M059J (cell line): ENCODE measurements around the gene GALNT2. TPM values are rescaled to one million over a fixed set of nuclear protein-coding genes. Genes with fewer than 3 reads are reported as not detected.

Experiments used
- DNase-seq: peaks from one replicate; pipeline ENCODE4 v3.0.0-alpha.2; 2012; ENCODE audit warnings: low read depth
- total RNA-seq: library from RNA; depleted of rRNA; stranded (reverse); fragments of >200 nt; shearing (Covaris generic); gene quantifications from 2 replicates; pipeline ENCODE4 v1.2.3, GENCODE V29; 2014

Gene GALNT2
- total RNA-seq, 1 experiment from 2014 or later, result 65.1 TPM

GRCh38 chr1:230293390-230293700 is 226.3 kb downstream of the GALNT2 start:
- no peak for DNase-seq

DNA sequence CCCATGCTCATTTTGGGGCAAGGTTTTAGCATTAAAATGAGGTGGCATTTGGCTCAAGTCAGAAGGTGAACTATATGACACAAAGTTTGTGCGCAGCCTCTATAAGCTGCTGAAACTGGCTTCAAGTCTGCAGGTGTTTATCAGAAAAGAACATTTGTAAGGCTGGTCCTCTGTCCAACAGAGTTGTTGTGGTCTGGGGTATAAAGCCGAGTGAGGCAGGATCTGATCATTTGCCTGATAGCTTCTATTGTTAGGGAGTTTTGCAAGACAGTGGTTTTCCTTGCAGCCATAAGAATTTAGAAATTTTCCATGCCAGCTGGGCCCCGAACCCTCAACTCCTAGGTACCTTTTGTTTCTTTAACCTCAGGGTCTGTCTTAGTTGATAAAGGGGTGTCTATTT is 228.3 kb downstream of the GALNT2 start:
- DNase-seq, result no peak

- DNase-seq, result no peak
Measured at GRCh38 chr1:230299191-230300006, 232.4 kb downstream of the GALNT2 start.

DNA sequence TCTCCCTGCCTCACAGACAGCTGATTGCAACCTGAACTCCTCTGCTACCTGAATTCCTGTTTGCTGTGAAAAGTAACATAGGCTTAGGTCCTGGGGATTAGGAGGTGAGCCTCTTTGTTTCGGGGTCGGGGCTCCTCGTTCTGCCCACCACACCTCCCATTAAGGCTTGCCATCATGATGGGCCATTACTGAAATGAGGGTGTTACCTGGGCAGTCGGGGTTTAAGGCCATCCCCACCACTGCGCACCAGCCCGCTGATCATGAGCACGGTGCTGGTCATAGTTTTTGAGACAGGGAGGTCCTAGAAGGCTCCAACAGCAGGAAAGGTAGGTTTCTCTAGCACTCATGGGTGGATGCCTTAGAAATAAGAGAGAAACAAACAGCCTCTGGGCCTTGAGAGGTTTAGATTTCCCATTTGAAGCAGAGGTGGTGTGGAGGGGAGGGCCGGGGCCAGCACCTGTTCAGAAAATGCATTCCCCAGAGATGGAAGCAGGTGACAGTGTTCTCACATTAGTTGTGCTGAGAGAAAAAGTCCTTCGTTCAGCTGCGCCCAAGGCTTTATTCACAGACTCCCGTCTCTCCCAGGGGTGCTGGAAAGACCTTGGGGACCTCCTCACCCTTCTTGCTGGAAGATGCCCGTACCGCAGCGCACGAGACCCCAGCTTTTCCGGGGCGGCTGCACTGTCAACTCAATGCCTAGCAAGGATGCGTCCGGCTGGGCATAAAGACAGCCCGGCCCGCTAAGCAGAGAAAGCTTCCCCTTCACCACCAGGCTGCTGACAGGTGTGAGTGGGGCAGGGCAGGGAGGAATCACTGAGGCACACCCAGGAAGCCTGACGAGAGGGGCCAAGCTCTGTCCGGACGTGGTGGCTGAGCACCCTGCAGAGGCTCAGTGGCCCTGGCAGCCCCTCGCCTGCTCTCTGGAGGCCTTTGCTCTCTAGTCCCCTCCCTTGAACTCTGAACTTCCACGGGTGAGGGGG is 233.6 kb downstream of the GALNT2 start:
- DNase-seq, result no peak

DNA sequence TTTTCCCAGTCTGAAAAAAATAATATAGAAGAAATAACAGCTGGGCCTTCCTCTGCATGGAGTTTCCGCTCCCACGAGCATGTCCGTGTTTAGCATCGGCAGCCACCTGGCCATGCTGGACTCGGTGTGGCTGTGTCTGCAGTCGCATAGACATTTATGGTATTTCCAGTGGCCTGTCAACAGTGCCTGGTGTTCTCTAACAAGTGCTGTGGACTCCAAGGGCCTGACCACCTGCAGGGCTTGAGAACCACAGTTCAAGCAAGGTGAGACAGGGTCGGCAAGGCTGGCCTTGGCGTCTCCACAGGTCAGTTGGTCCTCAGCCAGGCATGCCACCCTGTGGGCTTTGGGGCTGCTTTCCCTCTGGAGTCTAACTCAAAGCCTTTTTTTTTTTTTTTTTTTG is 234.3 kb downstream of the GALNT2 start:
- DNase-seq, result no peak

- no peak for DNase-seq
Measured at GRCh38 chr1:230301822-230302221, 234.8 kb downstream of the GALNT2 start.

DNA sequence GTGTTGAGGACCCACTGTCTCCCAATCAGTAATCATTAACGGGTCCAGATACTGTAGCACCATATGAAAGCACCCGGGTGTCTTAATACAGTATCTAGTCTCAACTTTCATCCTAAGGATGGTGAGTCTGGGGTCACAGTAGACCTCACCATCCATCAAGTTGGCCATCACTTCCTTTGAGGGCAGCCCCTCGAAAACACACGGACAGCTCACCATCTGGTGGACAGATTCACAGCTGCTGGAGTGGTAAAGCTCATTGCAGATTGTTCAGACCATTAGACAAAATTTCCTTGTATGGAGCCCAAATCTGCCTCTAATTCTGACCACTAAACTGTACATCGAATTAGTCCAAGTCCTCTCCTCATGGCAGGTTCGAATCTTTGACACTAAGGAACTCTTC is 236.0 kb downstream of the GALNT2 start:
- no peak for DNase-seq

- DNase-seq, result peak; percentile 76
Measured at GRCh38 chr1:230303822-230304221, 236.8 kb downstream of the GALNT2 start.

DNA sequence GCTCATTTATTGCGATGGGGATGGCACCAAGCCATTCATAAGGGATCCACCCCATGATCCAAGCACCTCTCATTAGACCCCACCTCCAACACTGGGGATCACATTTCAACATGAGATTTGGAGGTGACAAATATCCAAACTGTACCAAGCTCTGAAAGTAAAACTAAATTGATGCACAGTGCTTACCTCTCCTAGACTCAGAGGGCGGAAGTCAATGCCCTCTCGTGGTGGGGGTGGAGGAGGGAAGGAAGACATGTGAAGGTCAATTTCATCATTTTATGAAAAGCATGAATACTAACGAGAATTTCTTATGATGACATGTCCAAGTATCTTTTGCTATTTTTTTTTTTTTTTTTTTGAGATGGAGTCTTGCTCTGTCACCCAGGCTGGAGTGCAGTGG is 239.1 kb downstream of the GALNT2 start:
- no peak for DNase-seq

DNA sequence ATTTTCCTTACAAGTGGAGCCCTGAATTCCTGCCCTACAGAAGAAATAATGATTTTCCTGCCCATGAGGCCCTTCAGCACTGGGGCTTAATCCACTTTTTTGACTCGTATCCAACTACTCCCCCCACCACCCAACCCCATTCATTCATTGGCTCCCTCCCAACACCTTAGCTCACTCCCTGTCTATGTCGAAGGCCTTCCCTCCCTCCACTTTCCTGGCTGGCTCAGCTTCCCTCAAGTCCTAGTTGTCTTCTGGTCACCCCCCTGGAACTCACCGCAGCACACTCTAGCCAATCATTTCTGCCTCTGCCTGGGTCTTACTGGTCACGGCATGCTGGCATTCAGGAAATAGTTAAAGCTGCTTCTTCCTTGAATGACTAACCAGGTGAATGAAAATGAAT is 240.2 kb downstream of the GALNT2 start:
- no peak for DNase-seq

DNA sequence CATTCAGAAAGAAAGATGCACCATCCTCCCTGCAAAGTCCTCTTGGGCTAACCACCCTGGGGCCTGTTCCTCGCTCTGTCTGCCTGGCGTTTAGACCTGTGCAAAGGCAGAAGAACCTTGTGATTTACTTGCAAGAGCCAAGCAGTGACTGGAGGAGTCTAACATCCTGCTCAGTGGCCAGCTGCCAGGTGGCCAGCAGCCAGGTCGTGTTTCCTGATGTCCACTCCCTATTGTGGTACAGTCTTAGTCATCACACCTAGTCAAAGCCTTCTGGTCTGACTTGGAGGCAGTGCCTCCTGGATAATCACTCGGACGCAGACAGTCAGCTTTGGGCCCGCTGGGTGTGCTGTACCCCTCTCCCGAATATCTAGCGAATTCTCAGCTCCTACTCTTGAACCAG is 241.0 kb downstream of the GALNT2 start:
- peak; percentile 97 for DNase-seq

GRCh38 chr1:230308821-230309220 is 241.8 kb downstream of the GALNT2 start:
- DNase-seq, result no peak

DNA sequence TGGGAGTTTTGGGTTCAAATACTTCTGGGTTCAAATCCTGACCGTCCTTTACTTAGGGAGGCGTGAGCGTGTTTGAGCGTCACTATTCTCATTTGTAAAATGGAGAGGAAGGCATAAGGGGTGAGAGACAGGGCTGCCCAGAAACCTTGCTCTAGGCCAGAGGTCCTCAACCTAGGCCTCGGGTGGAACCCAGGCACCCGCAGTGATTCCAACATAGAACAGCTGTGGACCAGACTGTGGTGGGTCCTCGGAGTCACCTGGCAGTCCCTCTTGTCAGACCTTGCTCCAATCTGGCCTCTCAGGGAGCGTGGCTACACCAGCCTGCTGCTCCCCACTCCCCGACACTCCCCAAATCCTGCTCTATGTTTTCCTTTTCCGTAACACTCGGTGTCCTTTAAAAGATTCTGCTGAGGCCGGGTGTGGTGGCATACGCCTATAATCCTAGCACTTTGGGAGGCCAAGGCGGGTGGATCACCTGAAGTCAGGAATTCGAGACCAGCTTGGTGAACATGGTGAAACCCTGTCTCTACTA is 242.7 kb downstream of the GALNT2 start:
- no peak for DNase-seq

DNA sequence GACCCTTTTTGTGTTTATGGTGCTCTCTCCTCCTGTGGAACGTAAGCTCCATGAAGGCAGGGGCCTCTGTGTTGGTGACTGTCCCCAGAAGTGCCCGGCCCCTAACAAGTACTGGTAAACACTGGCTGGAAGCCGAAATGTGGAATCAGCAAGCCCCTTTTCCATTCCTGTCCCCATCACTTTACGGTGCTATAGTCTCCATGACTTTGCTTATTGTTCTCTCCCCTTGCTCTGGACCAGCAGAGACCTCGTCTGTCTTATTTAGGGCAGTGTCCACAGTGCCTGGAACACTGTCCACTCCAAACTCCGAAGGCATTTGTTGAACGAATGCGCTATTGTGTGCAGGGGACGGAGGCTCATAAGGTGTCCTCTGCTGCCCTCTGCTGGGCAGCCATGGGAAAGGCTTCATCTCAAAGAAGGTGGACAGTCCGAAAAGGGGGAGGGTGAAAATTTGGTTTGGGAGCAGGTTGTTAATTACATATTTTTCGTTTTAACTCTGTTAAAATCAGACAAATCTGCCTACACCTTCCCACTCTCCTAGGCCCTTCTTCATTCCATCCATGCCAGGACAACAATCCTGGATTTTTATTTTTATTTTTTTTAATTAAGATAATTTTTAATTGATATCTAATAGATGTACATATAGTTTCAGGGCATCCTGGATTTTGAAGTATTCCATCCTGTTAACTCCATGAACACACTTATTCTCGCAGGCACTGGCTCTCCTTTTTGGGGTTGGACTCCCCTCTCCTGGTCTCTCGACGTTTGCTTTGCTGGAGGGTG is 243.5 kb downstream of the GALNT2 start:
- DNase-seq, result peak; percentile 74

DNA sequence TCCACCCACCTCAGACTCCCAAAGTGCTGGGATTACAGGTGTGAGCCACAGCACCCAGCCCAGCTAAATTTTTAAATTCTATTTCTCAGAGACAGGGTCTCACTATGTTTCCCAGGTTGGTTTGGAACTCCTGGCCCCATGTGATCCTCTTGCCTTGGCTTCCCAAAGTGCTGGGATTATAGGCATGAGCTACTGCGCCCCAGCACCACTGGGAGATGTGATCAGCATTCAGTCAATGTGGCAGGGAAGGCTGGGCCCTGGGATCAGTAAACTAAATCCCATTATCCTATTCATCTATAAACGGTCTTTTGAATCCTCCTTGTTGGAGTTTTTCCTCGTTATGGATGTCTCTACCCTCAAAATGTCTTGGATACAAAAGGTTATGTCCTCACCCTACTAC is 245.6 kb downstream of the GALNT2 start:
- DNase-seq, result no peak

GRCh38 chr1:230313453-230314141 is 246.6 kb downstream of the GALNT2 start:
- DNase-seq, result no peak

GRCh38 chr1:230314142-230314470 is 247.1 kb downstream of the GALNT2 start:
- DNase-seq, result no peak

GRCh38 chr1:230315099-230315498 is 248.1 kb downstream of the GALNT2 start:
- DNase-seq, result no peak

- no peak for DNase-seq
Measured at GRCh38 chr1:230316864-230317745, 250.1 kb downstream of the GALNT2 start.
